HEK293 (cell line): Measurements from ENCODE around the gene APBB1.

Experiments used
- CTCF ChIA-PET: fragments of 350-600 bp; formaldehyde crosslinking; extraction: SDS; loops from one replicate; lab custom pipeline; 2021; ENCODE audit warnings: antibody characterized with exemption; lab: Yijun Ruan, JAX
- POLR2A ChIA-PET: fragments of 300-600 bp; formaldehyde crosslinking; extraction: SDS; loops from one replicate; lab custom pipeline; 2020; ENCODE audit warnings: antibody characterized with exemption, inconsistent platforms; lab: Yijun Ruan, JAX
- H3K27ac ChIP-seq: fragments of 200-500 bp; sonication (Bioruptor generic); 2 replicates; pipeline ENCODE4 v1.5.1; 2014; ENCODE audit warnings: low read depth, low read length, control low read depth, inconsistent platforms; ENCODE audit errors: extremely low read depth
- H3K36me3 ChIP-seq, 2 experiments: fragments of 200-500 bp in 1 of 2; sonication (Bioruptor generic) in 1 of 2; 1 replicate in 1 of 2; 2 replicates in 1 of 2; pipeline ENCODE4 v1.5.1; 2014 to 2017; ENCODE audit warnings: inconsistent platforms in 2 of 2, low read length in 2 of 2; ENCODE audit not compliant: control insufficient read depth in 2 of 2, insufficient read depth in 1 of 2
- H3K4me1 ChIP-seq: fragments of 200-500 bp; sonication (Bioruptor generic); 2 replicates; pipeline ENCODE4 v1.5.1; 2014; ENCODE audit warnings: mild to moderate bottlenecking, low read length, inconsistent platforms; ENCODE audit not compliant: control insufficient read depth, insufficient read depth
- H3K4me3 ChIP-seq: 2 replicates; pipeline ENCODE4 v1.5.1; 2011; ENCODE audit warnings: low read depth, mild to moderate bottlenecking, control low read depth, low read length, moderate library complexity
- H3K9me3 ChIP-seq: fragments of 200-500 bp; sonication (Bioruptor generic); 2 replicates; pipeline ENCODE4 v1.5.1; 2014; ENCODE audit warnings: low read depth, low read length, inconsistent platforms; ENCODE audit not compliant: control insufficient read depth, insufficient read depth
- GLI4 ChIP-seq: fragments of 450-650 bp; formaldehyde crosslinking; IDR thresholded peaks from 2 replicates; pipeline ENCODE4 v1.5.1; 2016; ENCODE audit warnings: missing biosample characterization, missing genetic modification characterization
- GLIS2 ChIP-seq: fragments of 450-650 bp; formaldehyde crosslinking; IDR thresholded peaks from 2 replicates; pipeline ENCODE4 v1.5.1; 2016; ENCODE audit warnings: missing biosample characterization, missing genetic modification characterization
- REPIN1 ChIP-seq: fragments of 450-650 bp; formaldehyde crosslinking; IDR thresholded peaks from 2 replicates; pipeline ENCODE4 v1.5.1; 2017; ENCODE audit warnings: missing biosample characterization, missing genetic modification characterization, low read depth
- ZNF248 ChIP-seq: fragments of 450-650 bp; formaldehyde crosslinking; IDR thresholded peaks from 2 replicates; pipeline ENCODE4 v1.5.1; 2017; ENCODE audit warnings: missing biosample characterization, missing genetic modification characterization
- ZNF529 ChIP-seq: fragments of 450-650 bp; formaldehyde crosslinking; IDR thresholded peaks from 2 replicates; pipeline ENCODE4 v1.5.1; 2017; ENCODE audit warnings: missing genetic modification characterization, missing biosample characterization; ENCODE audit not compliant: insufficient replicate concordance
- ZNF530 ChIP-seq: fragments of 450-650 bp; formaldehyde crosslinking; IDR thresholded peaks from 2 replicates; pipeline ENCODE4 v1.5.1; 2016; ENCODE audit warnings: low read depth, missing biosample characterization, missing genetic modification characterization
- ZNF561 ChIP-seq: fragments of 450-650 bp; IDR thresholded peaks from 2 replicates; pipeline ENCODE4 v1.5.1; 2018; ENCODE audit warnings: missing biosample characterization, missing genetic modification characterization, borderline replicate concordance
- ZNF610 ChIP-seq: fragments of 450-650 bp; formaldehyde crosslinking; IDR thresholded peaks from 2 replicates; pipeline ENCODE4 v1.5.1; 2016; ENCODE audit warnings: missing biosample characterization, missing genetic modification characterization, borderline replicate concordance
- ZXDB ChIP-seq: fragments of 450-650 bp; formaldehyde crosslinking; IDR thresholded peaks from 2 replicates; pipeline ENCODE4 v1.5.1; 2016; ENCODE audit warnings: missing biosample characterization, missing genetic modification characterization
- TF ChIP-seq, protein P1 (sequence below): fragments of 450-650 bp; formaldehyde crosslinking; IDR thresholded peaks from 2 replicates; pipeline ENCODE4 v1.5.1; 2017; ENCODE audit warnings: missing biosample characterization, missing genetic modification characterization
- TF ChIP-seq, protein P2 (sequence below): fragments of 450-650 bp; formaldehyde crosslinking; IDR thresholded peaks from 2 replicates; pipeline ENCODE4 v1.5.1; 2016; ENCODE audit warnings: missing biosample characterization, missing genetic modification characterization, borderline replicate concordance
- TF ChIP-seq, protein P3 (sequence below): fragments of 450-650 bp; formaldehyde crosslinking; IDR thresholded peaks from 2 replicates; pipeline ENCODE4 v1.5.1; 2016; ENCODE audit warnings: missing biosample characterization, missing genetic modification characterization
- TF ChIP-seq, protein P4 (sequence below): sonication (generic); formaldehyde crosslinking; IDR thresholded peaks from 2 replicates; pipeline ENCODE4 v1.8.1; 2022; ENCODE audit warnings: mild to moderate bottlenecking, moderate library complexity, missing genetic modification reagents
- TF ChIP-seq, protein P5 (sequence below): fragments of 450-650 bp; formaldehyde crosslinking; conservative IDR thresholded peaks from 2 replicates; pipeline ENCODE4 v1.5.1; 2016; ENCODE audit warnings: low read depth, missing biosample characterization, missing genetic modification characterization
- TF ChIP-seq, protein P6 (sequence below): fragments of 450-650 bp; formaldehyde crosslinking; IDR thresholded peaks from 2 replicates; pipeline ENCODE4 v1.5.1; 2016; ENCODE audit warnings: missing biosample characterization, missing genetic modification characterization
- TF ChIP-seq, protein P7 (sequence below): fragments of 450-650 bp; IDR thresholded peaks from 2 replicates; pipeline ENCODE4 v1.5.1; 2018; ENCODE audit warnings: missing biosample characterization, missing genetic modification characterization

APBB1 gene

DNA sequence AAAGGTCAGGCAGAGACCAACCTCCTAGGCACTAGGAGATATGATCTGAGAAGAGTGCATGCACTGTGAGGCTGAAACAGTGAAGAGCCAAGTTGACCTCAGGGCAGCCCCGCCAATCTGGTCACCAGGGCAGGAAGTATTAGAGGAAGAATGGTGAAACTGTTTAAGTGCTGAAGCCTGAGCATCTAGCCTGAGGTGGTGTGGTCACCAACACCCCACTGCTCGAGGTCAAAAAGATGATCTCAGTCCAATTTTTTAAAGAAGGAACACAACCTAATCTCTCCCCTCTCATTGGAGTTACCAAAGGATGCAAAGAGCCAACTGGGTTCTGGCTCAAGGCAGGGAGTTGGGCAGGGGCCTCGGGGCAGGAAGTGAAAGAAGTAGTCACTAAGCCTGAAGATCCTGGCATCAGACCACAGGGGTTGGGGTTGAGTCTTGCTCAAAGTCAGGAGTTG, 4.0 kb downstream of the APBB1 start:
- no peak overlapping the region for H3K27ac ChIP-seq
- H3K9me3 ChIP-seq: no peaks in the 10 kb centered on the region
- CTCF ChIA-PET: interaction anchor here (1.3 kb wide), 1 partner anchor 36 kb away, joined by 6 read pairs; no protein-coding TSS in a partner anchor
- TF ChIP-seq GLIS2 (tag by site-specific recombination): no peak
- no peaks in the 10 kb centered on the region for H3K4me1 ChIP-seq
- POLR2A ChIA-PET: no interaction called here
- peaks cover 0 to 16% of the 10 kb centered on the region in 2 experiments; a peak in 1 of 3 replicates for H3K36me3 ChIP-seq
- no peak overlapping the region for H3K4me3 ChIP-seq

DNA sequence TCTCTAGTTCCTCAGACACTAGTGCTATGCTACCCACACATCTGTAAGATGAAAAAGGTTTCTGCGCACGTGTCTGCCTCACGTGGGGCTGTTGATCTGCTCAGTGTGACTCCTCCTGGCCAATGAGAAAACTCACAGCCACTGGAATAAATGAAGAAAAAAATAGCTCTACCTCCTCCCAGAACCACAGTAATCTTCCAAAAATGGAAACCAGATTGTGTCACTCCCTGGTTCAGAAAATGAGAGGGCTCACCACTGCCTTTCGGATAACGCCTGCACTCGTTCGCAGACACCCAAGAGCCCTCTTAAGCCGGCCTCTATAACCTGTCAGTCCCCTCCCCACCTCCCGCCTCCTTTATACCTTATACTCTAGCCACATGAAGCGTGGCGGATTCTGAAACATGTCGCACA, 5.1 kb downstream of the APBB1 start:
- POLR2A ChIA-PET: no interaction called here

DNA sequence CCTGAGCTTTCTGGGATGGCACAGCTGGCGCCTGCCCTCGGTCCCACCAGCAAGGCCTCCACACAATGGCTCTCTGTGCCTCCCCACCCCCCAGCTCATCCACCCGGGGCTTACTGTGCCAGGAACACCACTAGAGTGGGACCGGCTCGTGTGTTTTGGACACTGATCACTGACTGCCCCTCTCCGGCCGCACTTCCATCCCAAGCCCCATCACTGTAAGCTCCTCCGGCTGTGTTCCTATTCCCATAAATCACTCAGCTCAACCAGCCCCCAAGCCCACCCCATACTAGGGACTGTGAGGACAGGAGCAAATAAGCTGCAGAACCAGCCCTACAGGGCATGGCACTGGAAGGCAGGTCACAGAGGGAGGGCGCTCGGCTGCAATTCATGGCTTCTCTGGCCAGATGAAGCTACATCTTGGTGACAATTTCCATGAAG, 7.3 kb downstream of the APBB1 start:
- H3K36me3 ChIP-seq: peaks cover 0 to 36% of the 10 kb centered on the region in 2 experiments; a peak in 1 of 3 replicates
- no peak for TF ChIP-seq ZXDB (tag by site-specific recombination)
- TF ChIP-seq, protein P1, sequence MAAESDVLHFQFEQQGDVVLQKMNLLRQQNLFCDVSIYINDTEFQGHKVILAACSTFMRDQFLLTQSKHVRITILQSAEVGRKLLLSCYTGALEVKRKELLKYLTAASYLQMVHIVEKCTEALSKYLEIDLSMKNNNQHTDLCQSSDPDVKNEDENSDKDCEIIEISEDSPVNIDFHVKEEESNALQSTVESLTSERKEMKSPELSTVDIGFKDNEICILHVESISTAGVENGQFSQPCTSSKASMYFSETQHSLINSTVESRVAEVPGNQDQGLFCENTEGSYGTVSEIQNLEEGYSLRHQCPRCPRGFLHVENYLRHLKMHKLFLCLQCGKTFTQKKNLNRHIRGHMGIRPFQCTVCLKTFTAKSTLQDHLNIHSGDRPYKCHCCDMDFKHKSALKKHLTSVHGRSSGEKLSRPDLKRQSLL (tag by site-specific recombination): no peak
- TF ChIP-seq, protein P2, sequence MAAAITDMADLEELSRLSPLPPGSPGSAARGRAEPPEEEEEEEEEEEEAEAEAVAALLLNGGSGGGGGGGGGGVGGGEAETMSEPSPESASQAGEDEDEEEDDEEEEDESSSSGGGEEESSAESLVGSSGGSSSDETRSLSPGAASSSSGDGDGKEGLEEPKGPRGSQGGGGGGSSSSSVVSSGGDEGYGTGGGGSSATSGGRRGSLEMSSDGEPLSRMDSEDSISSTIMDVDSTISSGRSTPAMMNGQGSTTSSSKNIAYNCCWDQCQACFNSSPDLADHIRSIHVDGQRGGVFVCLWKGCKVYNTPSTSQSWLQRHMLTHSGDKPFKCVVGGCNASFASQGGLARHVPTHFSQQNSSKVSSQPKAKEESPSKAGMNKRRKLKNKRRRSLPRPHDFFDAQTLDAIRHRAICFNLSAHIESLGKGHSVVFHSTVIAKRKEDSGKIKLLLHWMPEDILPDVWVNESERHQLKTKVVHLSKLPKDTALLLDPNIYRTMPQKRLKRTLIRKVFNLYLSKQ (tag by site-specific recombination): no peak
- no peak for TF ChIP-seq ZNF529 (tag by site-specific recombination)
- TF ChIP-seq, protein P3, sequence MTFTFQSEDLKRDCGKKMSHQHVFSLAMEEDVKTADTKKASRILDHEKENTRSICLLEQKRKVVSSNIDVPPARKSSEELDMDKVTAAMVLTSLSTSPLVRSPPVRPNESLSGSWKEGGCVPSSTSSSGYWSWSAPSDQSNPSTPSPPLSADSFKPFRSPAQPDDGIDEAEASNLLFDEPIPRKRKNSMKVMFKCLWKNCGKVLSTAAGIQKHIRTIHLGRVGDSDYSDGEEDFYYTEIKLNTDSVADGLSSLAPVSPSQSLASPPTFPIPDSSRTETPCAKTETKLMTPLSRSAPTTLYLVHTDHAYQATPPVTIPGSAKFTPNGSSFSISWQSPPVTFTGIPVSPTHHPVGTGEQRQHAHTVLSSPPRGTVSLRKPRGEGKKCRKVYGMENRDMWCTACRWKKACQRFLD: no peak
- TF ChIP-seq ZNF530: no peak
- TF ChIP-seq, protein P4, sequence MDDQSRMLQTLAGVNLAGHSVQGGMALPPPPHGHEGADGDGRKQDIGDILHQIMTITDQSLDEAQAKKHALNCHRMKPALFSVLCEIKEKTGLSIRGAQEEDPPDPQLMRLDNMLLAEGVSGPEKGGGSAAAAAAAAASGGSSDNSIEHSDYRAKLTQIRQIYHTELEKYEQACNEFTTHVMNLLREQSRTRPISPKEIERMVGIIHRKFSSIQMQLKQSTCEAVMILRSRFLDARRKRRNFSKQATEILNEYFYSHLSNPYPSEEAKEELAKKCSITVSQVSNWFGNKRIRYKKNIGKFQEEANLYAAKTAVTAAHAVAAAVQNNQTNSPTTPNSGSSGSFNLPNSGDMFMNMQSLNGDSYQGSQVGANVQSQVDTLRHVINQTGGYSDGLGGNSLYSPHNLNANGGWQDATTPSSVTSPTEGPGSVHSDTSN (CRISPR knock-in tag): no peak
- TF ChIP-seq REPIN1 (tag by site-specific recombination): no peak
- TF ChIP-seq GLI4 (tag by site-specific recombination): no peak
- ChIA-PET CTCF (interaction anchor here (0.7 kb wide), 1 partner anchor 134 kb away, joined by 5 read pairs; no protein-coding TSS in a partner anchor), POLR2A (no interaction called here)
- no peaks in the 10 kb centered on the region for H3K4me1 ChIP-seq
- H3K27ac ChIP-seq: no peak overlapping the region
- no peaks in the 10 kb centered on the region for H3K9me3 ChIP-seq
- no peak overlapping the region for H3K4me3 ChIP-seq

More for the DNA sequence above, 5.1 kb downstream of the APBB1 start:
- Histone ChIP-seq H3K4me3 (no peak overlapping the region), H3K27ac (no peak overlapping the region), H3K4me1 (no peaks in the 10 kb centered on the region), H3K36me3 (peaks cover 0 to 27% of the 10 kb centered on the region in 2 experiments; a peak in 1 of 3 replicates), H3K9me3 (no peaks in the 10 kb centered on the region)
- CTCF ChIA-PET: interaction anchor here (1.3 kb wide), 1 partner anchor 35 kb away, joined by 6 read pairs; no protein-coding TSS in a partner anchor
- TF ChIP-seq ZNF248 (tag by site-specific recombination) (no peak), ZNF561 (tag by site-specific recombination) (no peak), ZNF610 (tag by site-specific recombination) (no peak)
- TF ChIP-seq, protein P5, sequence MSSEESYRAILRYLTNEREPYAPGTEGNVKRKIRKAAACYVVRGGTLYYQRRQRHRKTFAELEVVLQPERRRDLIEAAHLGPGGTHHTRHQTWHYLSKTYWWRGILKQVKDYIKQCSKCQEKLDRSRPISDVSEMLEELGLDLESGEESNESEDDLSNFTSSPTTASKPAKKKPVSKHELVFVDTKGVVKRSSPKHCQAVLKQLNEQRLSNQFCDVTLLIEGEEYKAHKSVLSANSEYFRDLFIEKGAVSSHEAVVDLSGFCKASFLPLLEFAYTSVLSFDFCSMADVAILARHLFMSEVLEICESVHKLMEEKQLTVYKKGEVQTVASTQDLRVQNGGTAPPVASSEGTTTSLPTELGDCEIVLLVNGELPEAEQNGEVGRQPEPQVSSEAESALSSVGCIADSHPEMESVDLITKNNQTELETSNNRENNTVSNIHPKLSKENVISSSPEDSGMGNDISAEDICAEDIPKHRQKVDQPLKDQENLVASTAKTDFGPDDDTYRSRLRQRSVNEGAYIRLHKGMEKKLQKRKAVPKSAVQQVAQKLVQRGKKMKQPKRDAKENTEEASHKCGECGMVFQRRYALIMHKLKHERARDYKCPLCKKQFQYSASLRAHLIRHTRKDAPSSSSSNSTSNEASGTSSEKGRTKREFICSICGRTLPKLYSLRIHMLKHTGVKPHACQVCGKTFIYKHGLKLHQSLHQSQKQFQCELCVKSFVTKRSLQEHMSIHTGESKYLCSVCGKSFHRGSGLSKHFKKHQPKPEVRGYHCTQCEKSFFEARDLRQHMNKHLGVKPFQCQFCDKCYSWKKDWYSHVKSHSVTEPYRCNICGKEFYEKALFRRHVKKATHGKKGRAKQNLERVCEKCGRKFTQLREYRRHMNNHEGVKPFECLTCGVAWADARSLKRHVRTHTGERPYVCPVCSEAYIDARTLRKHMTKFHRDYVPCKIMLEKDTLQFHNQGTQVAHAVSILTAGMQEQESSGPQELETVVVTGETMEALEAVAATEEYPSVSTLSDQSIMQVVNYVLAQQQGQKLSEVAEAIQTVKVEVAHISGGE: no peak
- TF ChIP-seq, protein P6, sequence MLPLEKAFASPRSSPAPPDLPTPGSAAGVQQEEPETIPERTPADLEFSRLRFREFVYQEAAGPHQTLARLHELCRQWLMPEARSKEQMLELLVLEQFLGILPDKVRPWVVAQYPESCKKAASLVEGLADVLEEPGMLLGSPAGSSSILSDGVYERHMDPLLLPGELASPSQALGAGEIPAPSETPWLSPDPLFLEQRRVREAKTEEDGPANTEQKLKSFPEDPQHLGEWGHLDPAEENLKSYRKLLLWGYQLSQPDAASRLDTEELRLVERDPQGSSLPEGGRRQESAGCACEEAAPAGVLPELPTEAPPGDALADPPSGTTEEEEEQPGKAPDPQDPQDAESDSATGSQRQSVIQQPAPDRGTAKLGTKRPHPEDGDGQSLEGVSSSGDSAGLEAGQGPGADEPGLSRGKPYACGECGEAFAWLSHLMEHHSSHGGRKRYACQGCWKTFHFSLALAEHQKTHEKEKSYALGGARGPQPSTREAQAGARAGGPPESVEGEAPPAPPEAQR (tag by site-specific recombination): no peak
- TF ChIP-seq, protein P7, sequence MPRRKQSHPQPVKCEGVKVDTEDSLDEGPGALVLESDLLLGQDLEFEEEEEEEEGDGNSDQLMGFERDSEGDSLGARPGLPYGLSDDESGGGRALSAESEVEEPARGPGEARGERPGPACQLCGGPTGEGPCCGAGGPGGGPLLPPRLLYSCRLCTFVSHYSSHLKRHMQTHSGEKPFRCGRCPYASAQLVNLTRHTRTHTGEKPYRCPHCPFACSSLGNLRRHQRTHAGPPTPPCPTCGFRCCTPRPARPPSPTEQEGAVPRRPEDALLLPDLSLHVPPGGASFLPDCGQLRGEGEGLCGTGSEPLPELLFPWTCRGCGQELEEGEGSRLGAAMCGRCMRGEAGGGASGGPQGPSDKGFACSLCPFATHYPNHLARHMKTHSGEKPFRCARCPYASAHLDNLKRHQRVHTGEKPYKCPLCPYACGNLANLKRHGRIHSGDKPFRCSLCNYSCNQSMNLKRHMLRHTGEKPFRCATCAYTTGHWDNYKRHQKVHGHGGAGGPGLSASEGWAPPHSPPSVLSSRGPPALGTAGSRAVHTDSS: no peak
